Brain microvascular endothelial cell (primary cell): ENCODE measurements around the gene HMBS.

Experiments used
- DNase-seq: peaks from one replicate; pipeline ENCODE4 v3.0.0-alpha.2; 2020
- H3K27ac ChIP-seq: fragments of 250-450 bp; sonication (Bioruptor Pico); 2 replicates; pipeline ENCODE4 v1.5.1; 2020; ENCODE audit warnings: mild to moderate bottlenecking, moderate library complexity
- H3K27me3 ChIP-seq: fragments of 250-450 bp; sonication (Bioruptor Pico); replicated peaks from 2 replicates; pipeline ENCODE4 v1.5.1; 2020; ENCODE audit warnings: mild to moderate bottlenecking
- H3K36me3 ChIP-seq: fragments of 250-450 bp; sonication (Bioruptor Pico); replicated peaks from 2 replicates; pipeline ENCODE4 v1.5.1; 2020; ENCODE audit warnings: mild to moderate bottlenecking
- H3K4me3 ChIP-seq: 2 replicates; pipeline ENCODE4 v1.5.1; 2011; ENCODE audit warnings: low read depth, mild to moderate bottlenecking, control low read depth, low read length, moderate library complexity
- CTCF ChIP-seq: IDR thresholded peaks from 2 replicates; pipeline ENCODE4 v1.5.1; 2011; ENCODE audit warnings: low read depth, mild to moderate bottlenecking, moderate library complexity, low read length, control low read depth, inconsistent platforms; ENCODE audit errors: missing control alignments
- in situ Hi-C: cut with HindIII; loops from 2 replicates; pipeline ENCODE4 v1.10.0; 2017; ENCODE audit warnings: low sequenced_read_pairs, low pct_ligation_motif_present

The HMBS gene

GRCh38 chr11:119061256-119061655 lies 23.4 kb upstream of the HMBS start:
- TF ChIP-seq CTCF, result no peak
- Histone ChIP-seq H3K27ac (no peak overlapping the region), H3K27me3 (no peaks in the 10 kb centered on the region), H3K4me3 (no peak overlapping the region), H3K36me3 (no peaks in the 10 kb centered on the region)
- in situ Hi-C loops, result no loop called here
- no peak for DNase-seq

- TF ChIP-seq CTCF, result no peak
- Histone ChIP-seq H3K36me3 (no peaks in the 10 kb centered on the region), H3K27ac (no peak overlapping the region), H3K27me3 (no peaks in the 10 kb centered on the region), H3K4me3 (no peak overlapping the region)
- peak; percentile 51 for DNase-seq
- in situ Hi-C loops, result no loop called here
Measured at GRCh38 chr11:119062779-119063178, 21.9 kb upstream of the HMBS start.

GRCh38 chr11:119065369-119065768 lies 19.3 kb upstream of the HMBS start:
- Histone ChIP-seq H3K27me3 (no peaks in the 10 kb centered on the region), H3K27ac (no peak overlapping the region), H3K4me3 (no peak overlapping the region), H3K36me3 (peaks cover 3% of the 10 kb centered on the region)
- in situ Hi-C loops, result no loop called here
- TF ChIP-seq CTCF, result peak; percentile 78
- DNase-seq, result peak; percentile 31

GRCh38 chr11:119067371-119068222 lies 17.1 kb upstream of the HMBS start, which contains the start of gene VPS11:
Gene VPS11 (plus strand): TSS chr11:119067818. CDS start chr11:119067824, 6 bp downstream.
- peak within 1 kb of the TSS; percentile 63 for H3K27ac ChIP-seq
- no peak for TF ChIP-seq CTCF
- DNase-seq, result peak; percentile 95
- peaks cover 18% of the 10 kb centered on the region for H3K36me3 ChIP-seq
- no peaks in the 10 kb centered on the region for H3K27me3 ChIP-seq
- in situ Hi-C loops, result no loop called here
- peak within 1 kb of the TSS; percentile 96 for H3K4me3 ChIP-seq

GRCh38 chr11:119077839-119078238 lies 6.8 kb upstream of the HMBS start:
- no peak overlapping the region for H3K27ac ChIP-seq
- no peak overlapping the region for H3K4me3 ChIP-seq
- H3K36me3 ChIP-seq, result peaks cover 50% of the 10 kb centered on the region
- no peak for DNase-seq
- in situ Hi-C loops, result no loop called here
- TF ChIP-seq CTCF, result no peak
- no peaks in the 10 kb centered on the region for H3K27me3 ChIP-seq
